MM.1S (cell line): Measurements from ENCODE around the gene ZBTB25.

Experiments used
- DNase-seq: peaks from one replicate; pipeline ENCODE4 v3.0.0-alpha.2; 2015
- H2AFZ ChIP-seq: fragments of 300-600 bp; sonication (generic); 2 replicates; pipeline ENCODE4 v1.6.0; 2016; ENCODE audit warnings: antibody characterized with exemption, low read length
- H3F3A ChIP-seq: fragments of 300-600 bp; sonication (generic); 2 replicates; pipeline ENCODE4 v1.6.1; 2016; ENCODE audit warnings: mild to moderate bottlenecking, antibody characterized with exemption, low read length, moderate library complexity, mixed read lengths; ENCODE audit not compliant: insufficient read depth
- H3K27ac ChIP-seq: fragments of 300-600 bp; sonication (generic); 2 replicates; pipeline ENCODE4 v1.5.1; 2016; ENCODE audit warnings: mild to moderate bottlenecking, low read length
- H3K27me3 ChIP-seq: fragments of 300-600 bp; sonication (generic); replicated peaks from 2 replicates; pipeline ENCODE4 v1.6.0; 2016; ENCODE audit warnings: low read length; ENCODE audit not compliant: insufficient read depth
- H3K36me3 ChIP-seq: fragments of 300-600 bp; sonication (generic); replicated peaks from 2 replicates; pipeline ENCODE4 v1.6.1; 2016; ENCODE audit warnings: mild to moderate bottlenecking, low read length, mixed read lengths; ENCODE audit not compliant: insufficient read depth
- H3K4me1 ChIP-seq: fragments of 300-600 bp; sonication (generic); 2 replicates; pipeline ENCODE4 v1.6.1; 2016; ENCODE audit warnings: low read length, mixed read lengths
- H3K4me2 ChIP-seq: fragments of 300-600 bp; sonication (generic); 2 replicates; pipeline ENCODE4 v1.6.0; 2016; ENCODE audit warnings: low read depth, low read length
- H3K4me3 ChIP-seq: fragments of 300-600 bp; sonication (generic); 2 replicates; pipeline ENCODE4 v1.5.1; 2016; ENCODE audit warnings: low read length, mixed read lengths
- H3K79me2 ChIP-seq: fragments of 300-600 bp; sonication (generic); 2 replicates; pipeline ENCODE4 v1.6.1; 2016; ENCODE audit warnings: mixed run types, low read length, mixed read lengths
- H3K9ac ChIP-seq: fragments of 300-600 bp; sonication (generic); 2 replicates; pipeline ENCODE4 v1.6.1; 2016; ENCODE audit warnings: low read length, mixed read lengths
- H3K9me2 ChIP-seq: fragments of 300-600 bp; sonication (generic); replicated peaks from 2 replicates; pipeline ENCODE4 v1.6.1; 2016; ENCODE audit warnings: mild to moderate bottlenecking, low read length, mixed read lengths; ENCODE audit not compliant: insufficient read depth
- H3K9me3 ChIP-seq: fragments of 300-600 bp; sonication (generic); replicated peaks from 2 replicates; pipeline ENCODE4 v1.6.1; 2016; ENCODE audit warnings: mild to moderate bottlenecking, low read length, mixed read lengths; ENCODE audit not compliant: insufficient read depth
- H4K20me1 ChIP-seq: fragments of 300-600 bp; sonication (generic); 2 replicates; pipeline ENCODE4 v1.6.1; 2016; ENCODE audit warnings: mild to moderate bottlenecking, low read length, moderate library complexity, mixed read lengths; ENCODE audit not compliant: insufficient read depth
- EZH2 ChIP-seq: fragments of 300-600 bp; sonication (generic); optimal IDR thresholded peaks from 2 replicates; pipeline ENCODE3; 2017; ENCODE audit warnings: low read depth, mild to moderate bottlenecking, antibody characterized with exemption, low read length, mixed read lengths
- EZH2phosphoT487 ChIP-seq: fragments of 300-600 bp; sonication (generic); IDR thresholded peaks from 2 replicates; pipeline ENCODE4 v1.6.1; 2018; ENCODE audit warnings: antibody characterized with exemption, low read length
- TF ChIP-seq, protein P1 (sequence below): fragments of 300-600 bp; sonication (generic); IDR thresholded peaks from 2 replicates; pipeline ENCODE4 v1.5.1; 2016; ENCODE audit warnings: antibody characterized with exemption, low read length, mixed read lengths

The ZBTB25 gene

DNA sequence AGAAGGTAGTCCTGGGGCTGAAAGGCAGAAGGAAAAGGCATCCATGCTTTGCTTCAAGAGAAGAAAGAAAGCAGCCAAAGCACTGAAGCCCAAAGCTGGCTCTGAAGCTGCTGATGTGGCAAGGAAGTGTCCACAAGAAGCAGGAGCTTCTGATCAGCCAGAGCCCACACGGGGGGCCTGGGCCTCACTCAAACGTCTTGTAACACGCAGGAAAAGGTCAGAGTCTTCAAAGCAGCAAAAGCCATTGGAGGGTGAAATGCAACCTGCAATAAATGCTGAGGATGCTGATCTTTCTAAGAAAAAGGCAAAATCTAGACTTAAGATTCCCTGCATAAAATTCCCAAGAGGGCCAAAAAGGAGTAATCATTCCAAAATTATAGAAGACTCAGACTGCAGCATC is 35.2 kb downstream of the ZBTB25 start:
- Histone ChIP-seq H2AFZ (no peak overlapping the region), H3K27me3 (no peaks in the 10 kb centered on the region), H3K79me2 (no peaks in the 10 kb centered on the region), H3K4me3 (no peak overlapping the region), H3K9ac (no peak overlapping the region), H3F3A (peaks cover 14% of the 10 kb centered on the region), H3K4me1 (peaks cover 8% of the 10 kb centered on the region; the same call in 1 of the 2 replicates), H3K27ac (no peak overlapping the region), H4K20me1 (no peaks in the 10 kb centered on the region), H3K9me3 (no peaks in the 10 kb centered on the region), H3K9me2 (no peaks in the 10 kb centered on the region), H3K4me2 (no peak overlapping the region), H3K36me3 (no peaks in the 10 kb centered on the region)
- DNase-seq = no peak
- TF ChIP-seq, protein P1, sequence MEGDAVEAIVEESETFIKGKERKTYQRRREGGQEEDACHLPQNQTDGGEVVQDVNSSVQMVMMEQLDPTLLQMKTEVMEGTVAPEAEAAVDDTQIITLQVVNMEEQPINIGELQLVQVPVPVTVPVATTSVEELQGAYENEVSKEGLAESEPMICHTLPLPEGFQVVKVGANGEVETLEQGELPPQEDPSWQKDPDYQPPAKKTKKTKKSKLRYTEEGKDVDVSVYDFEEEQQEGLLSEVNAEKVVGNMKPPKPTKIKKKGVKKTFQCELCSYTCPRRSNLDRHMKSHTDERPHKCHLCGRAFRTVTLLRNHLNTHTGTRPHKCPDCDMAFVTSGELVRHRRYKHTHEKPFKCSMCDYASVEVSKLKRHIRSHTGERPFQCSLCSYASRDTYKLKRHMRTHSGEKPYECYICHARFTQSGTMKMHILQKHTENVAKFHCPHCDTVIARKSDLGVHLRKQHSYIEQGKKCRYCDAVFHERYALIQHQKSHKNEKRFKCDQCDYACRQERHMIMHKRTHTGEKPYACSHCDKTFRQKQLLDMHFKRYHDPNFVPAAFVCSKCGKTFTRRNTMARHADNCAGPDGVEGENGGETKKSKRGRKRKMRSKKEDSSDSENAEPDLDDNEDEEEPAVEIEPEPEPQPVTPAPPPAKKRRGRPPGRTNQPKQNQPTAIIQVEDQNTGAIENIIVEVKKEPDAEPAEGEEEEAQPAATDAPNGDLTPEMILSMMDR = no peak
- TF ChIP-seq EZH2 (no peak), EZH2phosphoT487 (no peak)

DNA sequence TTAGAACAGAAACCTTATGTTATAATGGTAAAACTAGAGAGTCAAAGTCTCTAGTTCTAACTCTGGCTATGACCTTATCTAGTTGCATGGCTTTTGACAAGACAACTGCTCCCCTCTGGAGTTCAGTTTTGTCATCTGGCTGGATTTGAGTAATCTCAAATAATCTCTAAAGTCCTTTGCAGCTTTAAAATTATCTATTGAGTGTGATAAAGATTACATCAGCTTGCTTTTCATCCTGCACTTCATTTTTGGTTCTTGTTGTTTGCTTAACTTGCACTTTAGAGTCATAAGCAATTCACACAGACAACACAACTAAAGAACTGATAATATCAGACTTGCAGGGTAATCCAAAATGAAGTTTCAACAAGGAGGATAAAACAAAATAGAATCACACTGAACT is 36.1 kb downstream of the ZBTB25 start:
- Histone ChIP-seq H2AFZ (no peak overlapping the region), H3K9me2 (no peaks in the 10 kb centered on the region), H3K27me3 (no peaks in the 10 kb centered on the region), H4K20me1 (no peaks in the 10 kb centered on the region), H3K27ac (no peak overlapping the region), H3K9me3 (no peaks in the 10 kb centered on the region), H3F3A (peaks cover 14% of the 10 kb centered on the region), H3K79me2 (no peaks in the 10 kb centered on the region), H3K4me1 (peaks cover 8% of the 10 kb centered on the region; the same call in 1 of the 2 replicates), H3K4me2 (no peak overlapping the region), H3K4me3 (no peak overlapping the region), H3K36me3 (no peaks in the 10 kb centered on the region), H3K9ac (no peak overlapping the region)
- no peak for DNase-seq
- no peak for TF ChIP-seq EZH2
- TF ChIP-seq, protein P1 = no peak
- no peak for TF ChIP-seq EZH2phosphoT487

DNA sequence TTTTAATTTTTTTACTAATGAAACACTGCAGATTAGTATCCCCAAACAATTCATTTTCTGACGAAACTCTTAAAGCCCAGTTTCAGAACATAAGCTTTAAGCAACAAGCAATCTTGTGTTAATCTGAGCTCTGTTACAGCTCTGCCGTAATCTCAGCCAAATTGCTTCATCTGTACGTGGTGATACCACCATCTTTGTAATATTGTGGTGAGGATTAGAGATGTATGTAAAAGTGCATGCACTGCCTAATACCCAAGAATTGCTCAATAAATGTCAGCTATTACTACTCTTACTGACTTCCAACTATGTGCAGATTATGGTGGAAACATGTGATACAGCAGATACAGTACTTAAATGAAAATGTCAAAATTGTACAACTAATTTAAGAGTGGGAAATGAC is 36.5 kb downstream of the ZBTB25 start:
- DNase-seq = no peak
- Histone ChIP-seq H3K9ac (no peak overlapping the region), H3K79me2 (no peaks in the 10 kb centered on the region), H2AFZ (no peak overlapping the region), H3K9me3 (no peaks in the 10 kb centered on the region), H3K4me2 (no peak overlapping the region), H4K20me1 (no peaks in the 10 kb centered on the region), H3K4me3 (no peak overlapping the region), H3K27ac (no peak overlapping the region), H3K27me3 (no peaks in the 10 kb centered on the region), H3K36me3 (no peaks in the 10 kb centered on the region), H3K4me1 (peaks cover 8% of the 10 kb centered on the region; the same call in 1 of the 2 replicates), H3K9me2 (no peaks in the 10 kb centered on the region), H3F3A (peaks cover 14% of the 10 kb centered on the region)
- no peak for TF ChIP-seq EZH2
- TF ChIP-seq, protein P1 = no peak
- TF ChIP-seq EZH2phosphoT487 = no peak
